Measurements from ENCODE around the gene PCSK9.
"Not testable (repeated sequence)": the region's sequence is repeated elsewhere in the genome, so short reads cannot be mapped to it uniquely, and the experiment has no call there.

Gene PCSK9

GRCh38 chr1:55018395-55018794, 21.0 kb upstream of the PCSK9 start:
- TF ChIP-seq, protein P1, sequence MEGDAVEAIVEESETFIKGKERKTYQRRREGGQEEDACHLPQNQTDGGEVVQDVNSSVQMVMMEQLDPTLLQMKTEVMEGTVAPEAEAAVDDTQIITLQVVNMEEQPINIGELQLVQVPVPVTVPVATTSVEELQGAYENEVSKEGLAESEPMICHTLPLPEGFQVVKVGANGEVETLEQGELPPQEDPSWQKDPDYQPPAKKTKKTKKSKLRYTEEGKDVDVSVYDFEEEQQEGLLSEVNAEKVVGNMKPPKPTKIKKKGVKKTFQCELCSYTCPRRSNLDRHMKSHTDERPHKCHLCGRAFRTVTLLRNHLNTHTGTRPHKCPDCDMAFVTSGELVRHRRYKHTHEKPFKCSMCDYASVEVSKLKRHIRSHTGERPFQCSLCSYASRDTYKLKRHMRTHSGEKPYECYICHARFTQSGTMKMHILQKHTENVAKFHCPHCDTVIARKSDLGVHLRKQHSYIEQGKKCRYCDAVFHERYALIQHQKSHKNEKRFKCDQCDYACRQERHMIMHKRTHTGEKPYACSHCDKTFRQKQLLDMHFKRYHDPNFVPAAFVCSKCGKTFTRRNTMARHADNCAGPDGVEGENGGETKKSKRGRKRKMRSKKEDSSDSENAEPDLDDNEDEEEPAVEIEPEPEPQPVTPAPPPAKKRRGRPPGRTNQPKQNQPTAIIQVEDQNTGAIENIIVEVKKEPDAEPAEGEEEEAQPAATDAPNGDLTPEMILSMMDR (IDR thresholded peaks at IDR 0.05; ENCODE audit: control extremely low read depth, extremely low read depth, low read depth, missing control alignments) = no peak
- DNase-seq (ENCODE audit: extremely low spot score) = no peak
- CTCF ChIA-PET = interaction anchor here (0.7 to 5.6 kb wide), 3 partner anchors 20 to 70 kb away, joined by 4 to 123 read pairs (median 6); partner anchors contain the start of gene BSND
- POLR2A ChIA-PET = no interaction called here

DNA sequence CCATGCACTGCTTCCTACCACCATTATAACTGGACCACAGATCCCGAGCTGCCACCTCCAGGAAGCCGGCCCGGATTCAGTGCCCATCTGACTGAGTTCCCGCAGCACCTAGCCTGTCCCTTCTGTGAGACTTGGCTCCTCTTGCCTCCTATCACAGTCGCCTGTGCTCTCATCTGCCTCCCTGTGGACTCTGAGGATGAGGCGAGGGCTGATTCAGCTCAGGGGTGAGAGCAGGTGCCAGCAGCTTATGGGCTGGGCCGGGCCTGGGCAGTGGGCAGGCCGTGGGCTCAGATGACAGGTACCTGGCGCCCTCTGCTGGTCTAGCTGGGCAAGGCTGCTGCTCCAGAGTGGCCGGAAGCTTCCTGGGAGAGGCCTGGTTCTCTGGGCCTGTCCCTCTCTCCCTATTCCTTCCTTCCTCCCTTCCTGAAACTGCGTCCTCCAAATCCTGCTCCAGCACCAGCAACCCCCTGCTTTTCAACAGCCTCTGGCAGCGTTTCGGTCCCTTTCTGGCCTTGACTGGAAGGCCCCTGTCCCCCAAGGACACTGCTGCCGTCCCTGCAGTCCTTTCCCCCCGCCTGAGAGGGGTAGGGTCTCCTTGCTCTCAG, 17.3 kb upstream of the PCSK9 start:
- TF ChIP-seq, protein P1 (IDR thresholded peaks at IDR 0.05; ENCODE audit: control extremely low read depth, extremely low read depth, low read depth, missing control alignments) = peak; percentile 91
- DNase-seq (ENCODE audit: extremely low spot score) = peak; percentile 85
- ChIA-PET CTCF (interaction anchor here (0.8 to 5.6 kb wide), 34 partner anchors 9 to 314 kb away, joined by 3 to 123 read pairs (median 4); partner anchors contain the start of genes BSND and PCSK9), POLR2A (interaction anchor here (0.6 kb wide), 1 partner anchor 48 kb away, joined by 8 read pairs; no protein-coding TSS in a partner anchor)

- DNase-seq (ENCODE audit: extremely low spot score); POLR2A ChIA-PET; CTCF ChIA-PET: not testable (repeated sequence)
These were observed 15.2 kb upstream of the PCSK9 start for GRCh38 chr1:55024163-55024562.

DNA sequence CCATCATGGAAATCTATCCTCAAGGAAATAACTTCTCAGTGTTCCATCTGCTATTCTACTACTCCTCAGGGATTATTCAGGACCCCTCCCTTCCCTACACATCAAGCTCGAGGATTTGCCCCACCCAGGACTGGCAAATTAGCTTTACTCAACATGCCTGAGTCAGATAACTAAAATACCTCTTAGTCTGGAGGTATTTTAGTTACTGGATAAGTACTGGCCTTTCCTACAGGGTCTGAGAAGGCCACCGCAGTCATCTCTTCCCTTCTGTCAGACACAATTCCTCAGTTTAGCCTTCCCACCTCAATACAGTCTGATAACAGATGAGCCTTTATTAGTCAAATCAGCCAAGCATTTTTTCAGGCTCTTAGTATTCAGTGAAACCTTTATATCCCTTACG, 12.7 kb upstream of the PCSK9 start:
- CTCF ChIA-PET = interaction anchor here (2.0 kb wide), 1 partner anchor 81 kb away, joined by 5 read pairs; no protein-coding TSS in a partner anchor
- POLR2A ChIA-PET; DNase-seq (ENCODE audit: extremely low spot score): not testable (repeated sequence)

DNA sequence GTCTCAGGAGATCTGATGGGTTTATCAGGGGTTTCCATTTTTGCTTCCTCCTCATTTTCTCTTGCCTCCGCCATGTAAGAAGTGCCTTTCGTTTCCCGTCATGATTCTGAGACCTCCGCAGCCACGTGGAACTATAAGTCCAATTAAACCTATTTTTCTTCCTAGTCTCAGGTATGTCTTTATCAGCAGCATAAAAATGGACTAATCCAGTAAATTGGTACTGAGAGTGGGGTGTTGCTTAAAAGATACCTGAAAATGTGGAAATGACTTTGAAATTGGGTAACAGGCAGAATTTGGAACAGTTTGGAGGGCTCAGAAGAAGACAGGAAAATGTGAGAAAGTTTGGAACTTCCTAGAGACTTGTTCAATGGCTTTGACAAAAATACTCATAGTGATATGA, 8.2 kb upstream of the PCSK9 start:
- POLR2A ChIA-PET; DNase-seq (ENCODE audit: extremely low spot score): not testable (repeated sequence)
- CTCF ChIA-PET = interaction anchor here (5.0 kb wide), 1 partner anchor 9 kb away, joined by 29 read pairs; no protein-coding TSS in a partner anchor

DNA sequence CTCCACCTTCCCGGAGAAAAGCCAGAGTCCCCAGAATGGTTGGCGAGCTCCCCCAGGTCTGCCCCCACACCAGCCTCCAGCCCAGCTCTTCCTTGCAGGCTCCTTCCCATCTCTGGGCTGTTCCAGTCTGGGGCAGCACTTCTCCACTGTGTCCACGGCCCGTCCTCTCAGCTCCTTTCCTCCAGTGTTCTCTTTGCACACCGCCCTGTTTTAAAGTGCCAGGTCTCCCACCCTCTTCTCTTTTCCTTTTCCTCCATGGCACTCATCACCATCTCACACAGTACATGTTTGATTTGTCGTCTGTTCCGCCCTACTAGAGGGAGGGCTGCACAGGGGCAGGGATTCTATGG, 6.1 kb upstream of the PCSK9 start:
- CTCF ChIA-PET = interaction anchor here (5.0 kb wide), 1 partner anchor 11 kb away, joined by 29 read pairs; no protein-coding TSS in a partner anchor

DNA sequence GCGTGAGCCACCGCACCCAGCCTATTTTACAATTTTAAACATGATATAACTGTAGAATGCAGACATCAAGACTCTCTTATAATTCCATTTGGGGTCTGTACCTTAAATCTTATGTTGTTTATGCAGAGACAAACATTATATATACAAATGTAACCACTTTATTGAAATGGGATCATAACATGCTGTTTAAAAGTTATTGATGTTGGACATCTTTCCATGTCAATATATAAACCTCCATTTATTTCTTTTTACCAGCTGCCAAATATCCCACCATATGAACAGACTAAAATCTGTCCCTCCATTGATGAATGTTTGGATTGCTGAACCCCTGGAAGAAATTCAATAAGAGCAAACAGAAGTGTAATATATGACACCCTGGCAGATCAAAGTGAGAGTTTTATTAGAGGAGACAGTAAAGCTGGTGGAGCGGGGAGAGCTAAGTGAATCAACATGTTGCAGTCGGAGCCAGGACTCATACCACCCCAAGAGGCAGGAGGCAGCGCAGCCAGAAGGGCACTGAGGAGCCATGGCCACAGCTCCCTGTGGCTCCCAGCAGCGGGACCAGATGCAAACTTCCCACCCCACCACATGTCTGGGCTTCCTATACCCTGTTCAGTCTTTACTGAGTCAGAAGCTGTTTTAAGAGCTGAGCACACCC, 4.7 kb upstream of the PCSK9 start:
- no peak for DNase-seq (ENCODE audit: extremely low spot score)
- TF ChIP-seq, protein P1 (IDR thresholded peaks at IDR 0.05; ENCODE audit: control extremely low read depth, extremely low read depth, low read depth, missing control alignments) = no peak
- ChIA-PET CTCF (interaction anchor here (1.4 to 5.0 kb wide), 2 partner anchors 13 to 90 kb away, joined by 6 to 29 read pairs; no protein-coding TSS in a partner anchor), POLR2A (no interaction called here)

More for the DNA sequence above, 6.1 kb upstream of the PCSK9 start:
- TF ChIP-seq, protein P1 (IDR thresholded peaks at IDR 0.05; ENCODE audit: control extremely low read depth, extremely low read depth, low read depth, missing control alignments) = no peak
- DNase-seq (ENCODE audit: extremely low spot score) = no peak
- POLR2A ChIA-PET = no interaction called here

DNA sequence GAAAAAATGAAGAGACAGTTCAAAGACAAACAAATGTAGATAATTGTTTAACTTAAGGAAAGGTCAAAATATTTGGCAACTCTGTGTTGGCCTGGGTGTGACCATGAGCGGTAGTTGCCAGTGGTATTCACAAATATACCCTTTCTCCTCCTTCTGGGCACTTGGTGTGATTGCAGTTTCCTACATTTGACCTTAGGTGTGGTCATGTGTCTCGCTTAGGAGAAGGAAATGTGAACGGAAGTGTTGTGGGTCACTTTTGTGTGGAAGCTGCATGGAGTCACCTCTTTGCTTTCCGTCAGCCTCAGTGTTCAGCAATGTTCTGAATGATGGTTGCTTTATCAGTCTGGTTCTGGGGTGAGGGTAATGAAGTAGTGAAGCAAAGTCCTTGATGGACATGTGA, 3.4 kb upstream of the PCSK9 start:
- POLR2A ChIA-PET = no interaction called here
- no peak for DNase-seq (ENCODE audit: extremely low spot score)
- TF ChIP-seq, protein P1 (IDR thresholded peaks at IDR 0.05; ENCODE audit: control extremely low read depth, extremely low read depth, low read depth, missing control alignments) = no peak
- CTCF ChIA-PET = interaction anchor here (0.8 to 5.0 kb wide), 3 partner anchors 9 to 91 kb away, joined by 3 to 29 read pairs (median 6); no protein-coding TSS in a partner anchor

Measured in GM10248 (cell line).